ENCODE results near the gene ARID1A.

The ARID1A gene

GRCh38 chr1:26828411-26828991 is 132.7 kb downstream of the ARID1A start:
- peak overlapping the region; percentile 7 for H3K4me3 ChIP-seq (ENCODE audit: low read depth, low read length)
- TF ChIP-seq MAX (IDR thresholded peaks at IDR 0.05; ENCODE audit: low read depth, low read length) (peak; percentile 6; the same call in 1 of the 2 replicates), CTCF (IDR thresholded peaks at IDR 0.05; ENCODE audit: low read depth, low read length) (no peak)
- DNase-seq (ENCODE audit: low read depth) = peak; percentile 48

GRCh38 chr1:26829184-26829911 is 133.5 kb downstream of the ARID1A start:
- DNase-seq (ENCODE audit: low read depth) = no peak
- no peak overlapping the region for H3K4me3 ChIP-seq (ENCODE audit: low read depth, low read length)
- TF ChIP-seq POLR2A (IDR thresholded peaks at IDR 0.05; ENCODE audit: extremely low read depth, insufficient read length) (no peak), MAX (IDR thresholded peaks at IDR 0.05; ENCODE audit: low read depth, low read length) (no peak), CTCF (IDR thresholded peaks at IDR 0.05; ENCODE audit: low read depth, low read length) (no peak), MYC (IDR thresholded peaks at IDR 0.05; ENCODE audit: low read depth, low read length) (no peak)

GRCh38 chr1:26831059-26831458 is 135.2 kb downstream of the ARID1A start:
- DNase-seq (ENCODE audit: low read depth) = no peak
- TF ChIP-seq MAX (IDR thresholded peaks at IDR 0.05; ENCODE audit: low read depth, low read length) = no peak
- TF ChIP-seq MYC (IDR thresholded peaks at IDR 0.05; ENCODE audit: low read depth, low read length) = no peak
- no peak for TF ChIP-seq POLR2A (IDR thresholded peaks at IDR 0.05; ENCODE audit: extremely low read depth, insufficient read length)
- no peak for TF ChIP-seq CTCF (IDR thresholded peaks at IDR 0.05; ENCODE audit: low read depth, low read length)
- no peak overlapping the region for H3K4me3 ChIP-seq (ENCODE audit: low read depth, low read length)
